ENCODE measurements around the gene HBP1.

The HBP1 gene

DNA sequence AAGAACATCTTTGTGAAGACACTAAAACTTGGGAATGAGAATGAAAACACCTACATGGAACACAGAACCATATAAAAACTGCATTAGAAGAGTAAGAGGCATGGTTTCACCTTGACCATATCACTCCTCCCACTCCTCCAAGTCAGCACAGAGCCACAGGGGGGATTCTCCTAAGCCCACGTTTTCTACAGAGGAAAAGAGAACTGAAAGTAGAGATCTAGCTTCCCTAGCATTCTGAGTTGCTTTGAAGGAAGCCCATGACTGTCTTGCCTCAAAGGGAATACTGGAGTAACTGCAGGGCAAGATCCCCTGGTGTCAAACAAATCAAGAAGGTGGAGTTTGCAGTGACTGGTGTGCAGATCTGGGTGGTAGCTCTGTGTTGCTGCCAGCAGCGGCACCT is 43.9 kb downstream of the HBP1 start:
- no peak for DNase-seq (ENCODE audit: low read depth in 1 of 2, low spot score in 1 of 2)
- no peaks in the 10 kb centered on the region for H3K27me3 ChIP-seq (ENCODE audit: insufficient read depth, poor library complexity, severe bottlenecking)
- no peak overlapping the region for H3K27ac ChIP-seq (replicated peaks)
- TF ChIP-seq, protein P1, sequence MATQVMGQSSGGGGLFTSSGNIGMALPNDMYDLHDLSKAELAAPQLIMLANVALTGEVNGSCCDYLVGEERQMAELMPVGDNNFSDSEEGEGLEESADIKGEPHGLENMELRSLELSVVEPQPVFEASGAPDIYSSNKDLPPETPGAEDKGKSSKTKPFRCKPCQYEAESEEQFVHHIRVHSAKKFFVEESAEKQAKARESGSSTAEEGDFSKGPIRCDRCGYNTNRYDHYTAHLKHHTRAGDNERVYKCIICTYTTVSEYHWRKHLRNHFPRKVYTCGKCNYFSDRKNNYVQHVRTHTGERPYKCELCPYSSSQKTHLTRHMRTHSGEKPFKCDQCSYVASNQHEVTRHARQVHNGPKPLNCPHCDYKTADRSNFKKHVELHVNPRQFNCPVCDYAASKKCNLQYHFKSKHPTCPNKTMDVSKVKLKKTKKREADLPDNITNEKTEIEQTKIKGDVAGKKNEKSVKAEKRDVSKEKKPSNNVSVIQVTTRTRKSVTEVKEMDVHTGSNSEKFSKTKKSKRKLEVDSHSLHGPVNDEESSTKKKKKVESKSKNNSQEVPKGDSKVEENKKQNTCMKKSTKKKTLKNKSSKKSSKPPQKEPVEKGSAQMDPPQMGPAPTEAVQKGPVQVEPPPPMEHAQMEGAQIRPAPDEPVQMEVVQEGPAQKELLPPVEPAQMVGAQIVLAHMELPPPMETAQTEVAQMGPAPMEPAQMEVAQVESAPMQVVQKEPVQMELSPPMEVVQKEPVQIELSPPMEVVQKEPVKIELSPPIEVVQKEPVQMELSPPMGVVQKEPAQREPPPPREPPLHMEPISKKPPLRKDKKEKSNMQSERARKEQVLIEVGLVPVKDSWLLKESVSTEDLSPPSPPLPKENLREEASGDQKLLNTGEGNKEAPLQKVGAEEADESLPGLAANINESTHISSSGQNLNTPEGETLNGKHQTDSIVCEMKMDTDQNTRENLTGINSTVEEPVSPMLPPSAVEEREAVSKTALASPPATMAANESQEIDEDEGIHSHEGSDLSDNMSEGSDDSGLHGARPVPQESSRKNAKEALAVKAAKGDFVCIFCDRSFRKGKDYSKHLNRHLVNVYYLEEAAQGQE (IDR thresholded peaks at IDR 0.05; ENCODE audit: insufficient replicate concordance, low read depth) = no peak
- TF ChIP-seq, protein P2, sequence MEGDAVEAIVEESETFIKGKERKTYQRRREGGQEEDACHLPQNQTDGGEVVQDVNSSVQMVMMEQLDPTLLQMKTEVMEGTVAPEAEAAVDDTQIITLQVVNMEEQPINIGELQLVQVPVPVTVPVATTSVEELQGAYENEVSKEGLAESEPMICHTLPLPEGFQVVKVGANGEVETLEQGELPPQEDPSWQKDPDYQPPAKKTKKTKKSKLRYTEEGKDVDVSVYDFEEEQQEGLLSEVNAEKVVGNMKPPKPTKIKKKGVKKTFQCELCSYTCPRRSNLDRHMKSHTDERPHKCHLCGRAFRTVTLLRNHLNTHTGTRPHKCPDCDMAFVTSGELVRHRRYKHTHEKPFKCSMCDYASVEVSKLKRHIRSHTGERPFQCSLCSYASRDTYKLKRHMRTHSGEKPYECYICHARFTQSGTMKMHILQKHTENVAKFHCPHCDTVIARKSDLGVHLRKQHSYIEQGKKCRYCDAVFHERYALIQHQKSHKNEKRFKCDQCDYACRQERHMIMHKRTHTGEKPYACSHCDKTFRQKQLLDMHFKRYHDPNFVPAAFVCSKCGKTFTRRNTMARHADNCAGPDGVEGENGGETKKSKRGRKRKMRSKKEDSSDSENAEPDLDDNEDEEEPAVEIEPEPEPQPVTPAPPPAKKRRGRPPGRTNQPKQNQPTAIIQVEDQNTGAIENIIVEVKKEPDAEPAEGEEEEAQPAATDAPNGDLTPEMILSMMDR (IDR thresholded peaks at IDR 0.05; ENCODE audit: insufficient read depth, low read length) = no peak
- TF ChIP-seq POLR2AphosphoS5 (IDR thresholded peaks at IDR 0.05; ENCODE audit: low read depth) (no peak), GABPA (IDR thresholded peaks at IDR 0.05; ENCODE audit: low read depth) (no peak), SPI1 (IDR thresholded peaks at IDR 0.05; ENCODE audit: borderline replicate concordance, low read depth) (no peak)
- H3K4me3 ChIP-seq (replicated peaks; ENCODE audit: insufficient read depth, low read length) = no peak overlapping the region

DNA sequence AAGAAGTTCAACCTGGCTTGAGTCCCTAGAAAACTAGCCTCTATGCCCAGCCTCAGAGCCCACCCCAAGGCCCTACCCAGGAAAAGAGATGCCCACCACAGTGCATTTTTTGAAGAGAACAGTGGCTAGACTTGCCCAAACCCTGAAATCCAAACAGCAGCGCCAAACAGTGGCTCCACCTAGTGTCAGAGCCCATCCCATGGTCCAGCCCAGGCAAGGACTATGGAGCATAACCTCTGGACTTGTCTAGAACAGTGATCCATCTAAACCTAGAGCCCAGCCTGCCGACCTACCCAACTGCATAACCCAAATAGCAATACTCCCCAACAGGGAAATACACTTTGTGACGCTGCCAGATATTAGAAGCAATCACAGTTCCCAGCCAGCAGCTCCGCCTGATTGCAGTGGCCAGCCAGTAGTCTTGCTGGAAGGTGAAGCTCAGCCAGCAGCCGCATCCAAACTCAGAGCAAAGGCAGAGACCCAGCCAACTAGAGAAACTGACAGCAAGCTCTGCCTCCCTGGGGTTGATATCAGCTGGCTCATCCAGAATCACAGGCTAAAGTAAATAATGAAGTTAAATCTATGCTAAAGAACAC is 44.5 kb downstream of the HBP1 start:
- DNase-seq (ENCODE audit: low read depth in 1 of 2, low spot score in 1 of 2) = no peak

DNA sequence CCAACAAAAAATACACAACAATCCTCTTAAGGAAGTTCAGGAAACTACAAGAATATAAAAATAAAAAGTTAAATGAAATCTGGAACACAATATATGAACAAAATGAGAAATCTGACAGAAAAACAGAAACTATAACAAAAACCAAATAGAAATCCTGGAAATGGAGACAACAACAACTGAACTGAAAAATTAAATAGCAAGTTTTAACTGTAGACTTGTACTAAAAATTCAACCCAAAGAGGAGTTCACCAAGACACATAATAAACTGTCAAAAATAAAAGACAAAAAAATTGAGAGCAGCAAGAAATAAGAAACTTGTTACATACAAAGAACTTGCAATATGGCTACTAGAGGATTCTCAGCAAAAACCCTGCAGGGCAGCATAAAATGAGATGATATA is 45.1 kb downstream of the HBP1 start:
- Histone ChIP-seq H3K27ac (replicated peaks) (no peak overlapping the region), H3K4me3 (replicated peaks; ENCODE audit: insufficient read depth, low read length) (no peak overlapping the region), H3K27me3 (ENCODE audit: insufficient read depth, poor library complexity, severe bottlenecking) (no peaks in the 10 kb centered on the region)
- no peak for TF ChIP-seq POLR2AphosphoS5 (IDR thresholded peaks at IDR 0.05; ENCODE audit: low read depth)
- no peak for TF ChIP-seq SPI1 (IDR thresholded peaks at IDR 0.05; ENCODE audit: borderline replicate concordance, low read depth)
- TF ChIP-seq GABPA (IDR thresholded peaks at IDR 0.05; ENCODE audit: low read depth) = no peak
- TF ChIP-seq, protein P2 (IDR thresholded peaks at IDR 0.05; ENCODE audit: insufficient read depth, low read length) = no peak
- TF ChIP-seq, protein P1 (IDR thresholded peaks at IDR 0.05; ENCODE audit: insufficient replicate concordance, low read depth) = no peak
- no peak for DNase-seq (ENCODE audit: low read depth in 1 of 2, low spot score in 1 of 2)

More for the DNA sequence above, 44.5 kb downstream of the HBP1 start:
- Histone ChIP-seq H3K4me3 (replicated peaks; ENCODE audit: insufficient read depth, low read length) (no peak overlapping the region), H3K27ac (replicated peaks) (no peak overlapping the region), H3K27me3 (ENCODE audit: insufficient read depth, poor library complexity, severe bottlenecking) (no peaks in the 10 kb centered on the region)
- TF ChIP-seq, protein P1 (IDR thresholded peaks at IDR 0.05; ENCODE audit: insufficient replicate concordance, low read depth) = no peak
- no peak for TF ChIP-seq SPI1 (IDR thresholded peaks at IDR 0.05; ENCODE audit: borderline replicate concordance, low read depth)
- no peak for TF ChIP-seq POLR2AphosphoS5 (IDR thresholded peaks at IDR 0.05; ENCODE audit: low read depth)

All from HL-60 (cell line).